BLaER1 treated with 17β-estradiol and CSF1 and Interleukin-3, amounts not matched to agents 10 nM and 100 nM (cell line): Measurements from ENCODE around the gene BFSP1.

Source experiments
- H3K27ac ChIP-seq, 11 experiments: shearing (Covaris generic); formaldehyde crosslinking; 2 replicates each; pipeline ENCODE4 v1.8.1; 2022
- H3K27me3 ChIP-seq, 11 experiments: shearing (Covaris generic); formaldehyde crosslinking; 2 replicates each; pipeline ENCODE4 v1.8.1; 2022
- H3K36me3 ChIP-seq, 11 experiments: shearing (Covaris generic); formaldehyde crosslinking; 2 replicates each; pipeline ENCODE4 v1.8.1; 2022
- H3K4me1 ChIP-seq, 10 experiments: shearing (Covaris generic); formaldehyde crosslinking; 2 replicates each; pipeline ENCODE4 v1.8.1; 2022
- H3K4me2 ChIP-seq, 11 experiments: shearing (Covaris generic); formaldehyde crosslinking; 2 replicates each; pipeline ENCODE4 v1.8.1; 2022
- H3K4me3 ChIP-seq, 10 experiments: shearing (Covaris generic); formaldehyde crosslinking; 2 replicates each; pipeline ENCODE4 v1.8.1; 2022
- H3K9ac ChIP-seq, 11 experiments: shearing (Covaris generic); formaldehyde crosslinking; 2 replicates each; pipeline ENCODE4 v1.8.1; 2022
- H3K9me3 ChIP-seq, 11 experiments: shearing (Covaris generic); formaldehyde crosslinking; replicated peaks in 1 of 11; 2 replicates each; pipeline ENCODE4 v1.8.1; 2022
- H4K20me1 ChIP-seq, 11 experiments: shearing (Covaris generic); formaldehyde crosslinking; 2 replicates each; pipeline ENCODE4 v1.8.1; 2022
- Cebpa-rat ChIP-seq, 11 experiments: shearing (Covaris generic); IDR thresholded peaks; 2 replicates each; pipeline ENCODE4 v1.8.1; 2022

BFSP1 gene

GRCh38 chr20:17491488-17491887, 39.7 kb downstream of the BFSP1 start:
- H3K4me1 ChIP-seq: peaks cover 0 to 7% (median 0%) of the 10 kb centered on the region in 10 experiments; a peak in 3 of 20 replicates
- 0 out of 22 replicates have a peak, but pooled peaks cover 0 to 4% (median 0%) of the 10 kb centered on the region in 11 experiments for H3K9me3 ChIP-seq
- no peaks in the 10 kb centered on the region for H3K27me3 ChIP-seq
- no peak overlapping the region for H3K9ac ChIP-seq
- H3K36me3 ChIP-seq: no peaks in the 10 kb centered on the region
- H3K4me3 ChIP-seq: no peak overlapping the region
- no peaks in the 10 kb centered on the region for H4K20me1 ChIP-seq
- H3K27ac ChIP-seq: no peak overlapping the region
- H3K4me2 ChIP-seq: no peak overlapping the region
- no peak for TF ChIP-seq Cebpa-rat (IDR thresholded peaks at IDR 0.05)

GRCh38 chr20:17491041-17491440, 40.1 kb downstream of the BFSP1 start:
- Histone ChIP-seq H3K36me3 (no peaks in the 10 kb centered on the region), H3K4me2 (no peak overlapping the region), H3K27ac (no peak overlapping the region), H3K4me1 (peaks cover 0 to 7% (median 0%) of the 10 kb centered on the region in 10 experiments; a peak in 3 of 20 replicates), H3K9me3 (0 out of 22 replicates have a peak, but pooled peaks cover 0 to 4% (median 0%) of the 10 kb centered on the region in 11 experiments), H4K20me1 (no peaks in the 10 kb centered on the region), H3K4me3 (no peak overlapping the region), H3K27me3 (no peaks in the 10 kb centered on the region), H3K9ac (no peak overlapping the region)
- TF ChIP-seq Cebpa-rat (IDR thresholded peaks at IDR 0.05): no peak

- Histone ChIP-seq H3K9ac (no peak overlapping the region), H4K20me1 (no peaks in the 10 kb centered on the region)
- TF ChIP-seq Cebpa-rat (IDR thresholded peaks at IDR 0.05): no peak
Measured at GRCh38 chr20:17490501-17490900, 40.7 kb downstream of the BFSP1 start.

GRCh38 chr20:17488916-17489600, 42.1 kb downstream of the BFSP1 start:
- Histone ChIP-seq H3K9ac (no peak overlapping the region), H4K20me1 (no peaks in the 10 kb centered on the region), H3K36me3 (no peaks in the 10 kb centered on the region), H3K27me3 (no peaks in the 10 kb centered on the region), H3K4me3 (no peak overlapping the region), H3K9me3 (0 out of 22 replicates have a peak, but pooled peaks cover 0 to 4% (median 0%) of the 10 kb centered on the region in 11 experiments), H3K27ac (no peak overlapping the region), H3K4me2 (peak overlapping the region in 3 of 11 experiments; percentile 6 to 13 (median 11); a peak in 3 of 22 replicates), H3K4me1 (peaks cover 0 to 7% (median 0%) of the 10 kb centered on the region in 10 experiments; a peak in 3 of 20 replicates)
- no peak for TF ChIP-seq Cebpa-rat (IDR thresholded peaks at IDR 0.05)

More at GRCh38 chr20:17490501-17490900, 40.7 kb downstream of the BFSP1 start:
- no peak overlapping the region for H3K4me3 ChIP-seq
- no peaks in the 10 kb centered on the region for H3K36me3 ChIP-seq
- H3K4me2 ChIP-seq: no peak overlapping the region
- no peak overlapping the region for H3K27ac ChIP-seq
- H3K27me3 ChIP-seq: no peaks in the 10 kb centered on the region
- H3K4me1 ChIP-seq: peaks cover 0 to 7% (median 0%) of the 10 kb centered on the region in 10 experiments; a peak in 3 of 20 replicates
- 0 out of 22 replicates have a peak, but pooled peaks cover 0 to 4% (median 0%) of the 10 kb centered on the region in 11 experiments for H3K9me3 ChIP-seq

GRCh38 chr20:17485017-17485416, 46.2 kb downstream of the BFSP1 start:
- H3K4me3 ChIP-seq: no peak overlapping the region
- H3K9ac ChIP-seq: no peak overlapping the region
- H3K27me3 ChIP-seq: no peaks in the 10 kb centered on the region
- H3K9me3 ChIP-seq: peaks cover 0 to 14% (median 0%) of the 10 kb centered on the region in 11 experiments; a peak in 3 of 22 replicates
- H3K4me1 ChIP-seq: peaks cover 0 to 8% (median under 1%) of the 10 kb centered on the region in 10 experiments; a peak in 8 of 20 replicates
- H3K36me3 ChIP-seq: no peaks in the 10 kb centered on the region
- TF ChIP-seq Cebpa-rat (IDR thresholded peaks at IDR 0.05): no peak
- H3K27ac ChIP-seq: no peak overlapping the region
- H3K4me2 ChIP-seq: no peak overlapping the region
- H4K20me1 ChIP-seq: no peaks in the 10 kb centered on the region

- Histone ChIP-seq H3K27ac (no peak overlapping the region), H3K4me2 (no peak overlapping the region), H3K4me3 (no peak overlapping the region), H3K4me1 (peaks cover 0 to 19% (median 11%) of the 10 kb centered on the region in 10 experiments; a peak in 15 of 20 replicates), H3K9ac (no peak overlapping the region), H3K27me3 (peaks cover 0 to 4% (median 0%) of the 10 kb centered on the region in 11 experiments; a peak in 1 of 22 replicates), H3K9me3 (peaks cover 0 to 10% (median 0%) of the 10 kb centered on the region in 11 experiments; a peak in 3 of 22 replicates), H4K20me1 (no peaks in the 10 kb centered on the region), H3K36me3 (no peaks in the 10 kb centered on the region)
- TF ChIP-seq Cebpa-rat (IDR thresholded peaks at IDR 0.05): no peak
Measured at GRCh38 chr20:17482536-17482935, 48.6 kb downstream of the BFSP1 start.

- Histone ChIP-seq H3K36me3 (no peaks in the 10 kb centered on the region), H3K9me3 (peaks cover 0 to 10% (median 0%) of the 10 kb centered on the region in 11 experiments; a peak in 3 of 22 replicates), H3K9ac (no peak overlapping the region), H3K27me3 (peaks cover 0 to 4% (median 0%) of the 10 kb centered on the region in 11 experiments; a peak in 1 of 22 replicates), H3K4me2 (no peak overlapping the region), H3K4me1 (peaks cover 0 to 19% (median 11%) of the 10 kb centered on the region in 10 experiments; a peak in 15 of 20 replicates), H4K20me1 (no peaks in the 10 kb centered on the region), H3K27ac (no peak overlapping the region), H3K4me3 (no peak overlapping the region)
- TF ChIP-seq Cebpa-rat (IDR thresholded peaks at IDR 0.05): no peak
Measured at GRCh38 chr20:17481661-17482060, 49.5 kb downstream of the BFSP1 start.

GRCh38 chr20:17480696-17481095, 50.5 kb downstream of the BFSP1 start:
- Histone ChIP-seq H3K27me3 (peaks cover 0 to 4% (median 0%) of the 10 kb centered on the region in 11 experiments; a peak in 1 of 22 replicates), H3K27ac (no peak overlapping the region), H4K20me1 (no peaks in the 10 kb centered on the region), H3K9me3 (peaks cover 0 to 10% (median 0%) of the 10 kb centered on the region in 11 experiments; a peak in 3 of 22 replicates), H3K4me2 (no peak overlapping the region), H3K36me3 (no peaks in the 10 kb centered on the region), H3K4me1 (peaks cover 0 to 20% (median 12%) of the 10 kb centered on the region in 10 experiments; a peak in 15 of 20 replicates), H3K9ac (no peak overlapping the region), H3K4me3 (no peak overlapping the region)
- TF ChIP-seq Cebpa-rat (IDR thresholded peaks at IDR 0.05): no peak

GRCh38 chr20:17479063-17479657, 52.0 kb downstream of the BFSP1 start:
- Histone ChIP-seq H3K4me2 (peak overlapping the region; percentile 41 to 71 (median 54)), H3K4me3 (no peak overlapping the region), H3K36me3 (no peaks in the 10 kb centered on the region), H3K27ac (no peak overlapping the region; a peak in 1 of 22 replicates), H3K9me3 (peaks cover 0 to 20% (median 6%) of the 10 kb centered on the region in 11 experiments; a peak in 11 of 22 replicates), H3K4me1 (peaks cover 0 to 23% (median 12%) of the 10 kb centered on the region in 10 experiments; a peak in 15 of 20 replicates), H3K9ac (no peak overlapping the region), H3K27me3 (peaks cover 0 to 4% (median 0%) of the 10 kb centered on the region in 11 experiments; a peak in 1 of 22 replicates), H4K20me1 (no peaks in the 10 kb centered on the region)
- TF ChIP-seq Cebpa-rat (IDR thresholded peaks at IDR 0.05): peak in 3 of 11 experiments; percentile 15 to 70 (median 41); a peak in 2 of 22 replicates
